B cell (primary cell): ENCODE measurements around the gene ACTC1.

Source experiments
- EZH2 ChIP-seq: IDR thresholded peaks from 2 replicates; pipeline ENCODE4 v1.6.1; 2012; ENCODE audit warnings: borderline replicate concordance, low read depth, mild to moderate bottlenecking, moderate library complexity, low read length; ENCODE audit not compliant: insufficient read depth, poor library complexity, severe bottlenecking
- TF ChIP-seq, protein P1 (sequence below): fragments of 200-600 bp; IDR thresholded peaks from one replicate; pipeline ENCODE4 v1.8.0; 2022; ENCODE audit warnings: antibody characterized with exemption, mild to moderate bottlenecking

GRCh38 chr15:34760909-34761308 is 34.4 kb downstream of the ACTC1 start:
- TF ChIP-seq, protein P1, sequence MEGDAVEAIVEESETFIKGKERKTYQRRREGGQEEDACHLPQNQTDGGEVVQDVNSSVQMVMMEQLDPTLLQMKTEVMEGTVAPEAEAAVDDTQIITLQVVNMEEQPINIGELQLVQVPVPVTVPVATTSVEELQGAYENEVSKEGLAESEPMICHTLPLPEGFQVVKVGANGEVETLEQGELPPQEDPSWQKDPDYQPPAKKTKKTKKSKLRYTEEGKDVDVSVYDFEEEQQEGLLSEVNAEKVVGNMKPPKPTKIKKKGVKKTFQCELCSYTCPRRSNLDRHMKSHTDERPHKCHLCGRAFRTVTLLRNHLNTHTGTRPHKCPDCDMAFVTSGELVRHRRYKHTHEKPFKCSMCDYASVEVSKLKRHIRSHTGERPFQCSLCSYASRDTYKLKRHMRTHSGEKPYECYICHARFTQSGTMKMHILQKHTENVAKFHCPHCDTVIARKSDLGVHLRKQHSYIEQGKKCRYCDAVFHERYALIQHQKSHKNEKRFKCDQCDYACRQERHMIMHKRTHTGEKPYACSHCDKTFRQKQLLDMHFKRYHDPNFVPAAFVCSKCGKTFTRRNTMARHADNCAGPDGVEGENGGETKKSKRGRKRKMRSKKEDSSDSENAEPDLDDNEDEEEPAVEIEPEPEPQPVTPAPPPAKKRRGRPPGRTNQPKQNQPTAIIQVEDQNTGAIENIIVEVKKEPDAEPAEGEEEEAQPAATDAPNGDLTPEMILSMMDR = no peak
- TF ChIP-seq EZH2 = no peak
